ENCODE results near the gene SRL. TPM values are rescaled to one million over a fixed set of nuclear protein-coding genes. Genes with fewer than 3 reads are reported as not detected.
A peak's percentile ranks its signal among the peaks of the same experiment; 100 is the strongest.

Gene SRL
- polyA plus RNA-seq, 3 donors: 1.1 to 1.6 (median 1.2) TPM

- DNase-seq: no peak
Measured at GRCh38 chr16:4202615-4203345, 39.1 kb downstream of the SRL start.

GRCh38 chr16:4200781-4201137 is 41.1 kb downstream of the SRL start:
- DNase-seq: no peak

GRCh38 chr16:4200000-4200780 is 41.7 kb downstream of the SRL start:
- peak; percentile 52 for DNase-seq

GRCh38 chr16:4198816-4199215 is 43.1 kb downstream of the SRL start:
- DNase-seq: no peak

GRCh38 chr16:4194661-4195060 is 47.2 kb downstream of the SRL start:
- DNase-seq: no peak

- DNase-seq: no peak
Measured at GRCh38 chr16:4193920-4194319, 48.0 kb downstream of the SRL start.

GRCh38 chr16:4192206-4192605 is 49.7 kb downstream of the SRL start:
- DNase-seq: no peak

- DNase-seq: no peak
Measured at GRCh38 chr16:4190712-4191333, 51.1 kb downstream of the SRL start.

GRCh38 chr16:4190086-4190485 is 51.8 kb downstream of the SRL start:
- no peak for DNase-seq

- no peak for DNase-seq
Measured at GRCh38 chr16:4184038-4184702, 57.7 kb downstream of the SRL start.

GRCh38 chr16:4183237-4184037 is 58.4 kb downstream of the SRL start:
- DNase-seq: peak; percentile 88

GRCh38 chr16:4182581-4183236 is 59.2 kb downstream of the SRL start:
- no peak for DNase-seq

GRCh38 chr16:4180511-4180910 is 61.4 kb downstream of the SRL start:
- no peak for DNase-seq

GRCh38 chr16:4179763-4180260 is 62.1 kb downstream of the SRL start:
- DNase-seq: no peak

- DNase-seq: no peak
Measured at GRCh38 chr16:4179020-4179419, 62.9 kb downstream of the SRL start.

- DNase-seq: no peak
Measured at GRCh38 chr16:4178468-4179010, 63.3 kb downstream of the SRL start.

GRCh38 chr16:4176906-4177417 is 64.9 kb downstream of the SRL start:
- DNase-seq: no peak

- DNase-seq: no peak
Measured at GRCh38 chr16:4175849-4176248, 66.0 kb downstream of the SRL start.

GRCh38 chr16:4172070-4172469 is 69.8 kb downstream of the SRL start:
- no peak for DNase-seq

GRCh38 chr16:4169415-4169814 is 72.5 kb downstream of the SRL start:
- DNase-seq: no peak

Data from renal pelvis (tissue), 4 donors.